HEK293 (cell line): ENCODE data around the gene NEU3.

Experiments used
- CTCF ChIA-PET: fragments of 350-600 bp; formaldehyde crosslinking; extraction: SDS; loops from one replicate; lab custom pipeline; 2021; ENCODE audit warnings: antibody characterized with exemption; lab: Yijun Ruan, JAX
- POLR2A ChIA-PET: fragments of 300-600 bp; formaldehyde crosslinking; extraction: SDS; loops from one replicate; lab custom pipeline; 2020; ENCODE audit warnings: antibody characterized with exemption, inconsistent platforms; lab: Yijun Ruan, JAX
- H3K27ac ChIP-seq: fragments of 200-500 bp; sonication (Bioruptor generic); 2 replicates; pipeline ENCODE4 v1.5.1; 2014; ENCODE audit warnings: low read depth, low read length, control low read depth, inconsistent platforms; ENCODE audit errors: extremely low read depth
- H3K36me3 ChIP-seq, 2 experiments: fragments of 200-500 bp in 1 of 2; sonication (Bioruptor generic) in 1 of 2; 1 replicate in 1 of 2; 2 replicates in 1 of 2; pipeline ENCODE4 v1.5.1; 2014 to 2017; ENCODE audit warnings: inconsistent platforms in 2 of 2, low read length in 2 of 2; ENCODE audit not compliant: control insufficient read depth in 2 of 2, insufficient read depth in 1 of 2
- H3K4me1 ChIP-seq: fragments of 200-500 bp; sonication (Bioruptor generic); 2 replicates; pipeline ENCODE4 v1.5.1; 2014; ENCODE audit warnings: mild to moderate bottlenecking, low read length, inconsistent platforms; ENCODE audit not compliant: control insufficient read depth, insufficient read depth
- H3K4me3 ChIP-seq: 2 replicates; pipeline ENCODE4 v1.5.1; 2011; ENCODE audit warnings: low read depth, mild to moderate bottlenecking, control low read depth, low read length, moderate library complexity
- H3K9me3 ChIP-seq: fragments of 200-500 bp; sonication (Bioruptor generic); 2 replicates; pipeline ENCODE4 v1.5.1; 2014; ENCODE audit warnings: low read depth, low read length, inconsistent platforms; ENCODE audit not compliant: control insufficient read depth, insufficient read depth
- BCL11B ChIP-seq: fragments of 450-650 bp; formaldehyde crosslinking; IDR thresholded peaks from 2 replicates; pipeline ENCODE4 v1.5.1; 2016; ENCODE audit warnings: low read depth, missing biosample characterization, missing genetic modification characterization
- FEZF1 ChIP-seq: fragments of 450-650 bp; formaldehyde crosslinking; IDR thresholded peaks from 2 replicates; pipeline ENCODE4 v1.5.1; 2016; ENCODE audit warnings: missing biosample characterization, missing genetic modification characterization
- GLI4 ChIP-seq: fragments of 450-650 bp; formaldehyde crosslinking; IDR thresholded peaks from 2 replicates; pipeline ENCODE4 v1.5.1; 2016; ENCODE audit warnings: missing biosample characterization, missing genetic modification characterization
- GLIS1 ChIP-seq: fragments of 450-650 bp; formaldehyde crosslinking; IDR thresholded peaks from 2 replicates; pipeline ENCODE4 v1.5.1; 2016; ENCODE audit warnings: missing biosample characterization, missing genetic modification characterization
- SP2 ChIP-seq: fragments of 450-650 bp; formaldehyde crosslinking; IDR thresholded peaks from 2 replicates; pipeline ENCODE4 v1.5.1; 2016; ENCODE audit warnings: missing biosample characterization, missing genetic modification characterization
- ZNF133 ChIP-seq: fragments of 450-650 bp; formaldehyde crosslinking; IDR thresholded peaks from 2 replicates; pipeline ENCODE4 v1.5.1; 2016; ENCODE audit warnings: missing biosample characterization, missing genetic modification characterization
- ZNF157 ChIP-seq: fragments of 450-650 bp; formaldehyde crosslinking; IDR thresholded peaks from 2 replicates; pipeline ENCODE4 v1.5.1; 2016; ENCODE audit warnings: missing biosample characterization, missing genetic modification characterization
- ZNF2 ChIP-seq: fragments of 450-650 bp; formaldehyde crosslinking; IDR thresholded peaks from 2 replicates; pipeline ENCODE4 v1.5.1; 2016; ENCODE audit warnings: missing biosample characterization, missing genetic modification characterization
- ZNF416 ChIP-seq: fragments of 450-650 bp; formaldehyde crosslinking; IDR thresholded peaks from 2 replicates; pipeline ENCODE4 v1.5.1; 2016; ENCODE audit warnings: missing biosample characterization, missing genetic modification characterization
- ZNF426 ChIP-seq: fragments of 450-650 bp; formaldehyde crosslinking; IDR thresholded peaks from 2 replicates; pipeline ENCODE4 v1.5.1; 2017; ENCODE audit warnings: missing biosample characterization, missing genetic modification characterization, mild to moderate bottlenecking, inconsistent platforms, moderate library complexity
- ZNF518A ChIP-seq: fragments of 450-650 bp; formaldehyde crosslinking; conservative IDR thresholded peaks from 2 replicates; pipeline ENCODE4 v1.5.1; 2016; ENCODE audit warnings: low read depth, missing biosample characterization, missing genetic modification characterization
- ZNF624 ChIP-seq: fragments of 450-650 bp; formaldehyde crosslinking; IDR thresholded peaks from 2 replicates; pipeline ENCODE4 v1.5.1; 2017; ENCODE audit warnings: missing biosample characterization, missing genetic modification characterization
- ZSCAN23 ChIP-seq: fragments of 450-650 bp; formaldehyde crosslinking; IDR thresholded peaks from 2 replicates; pipeline ENCODE4 v1.5.1; 2016; ENCODE audit warnings: missing biosample characterization, missing genetic modification characterization
- ZSCAN4 ChIP-seq: fragments of 450-650 bp; formaldehyde crosslinking; IDR thresholded peaks from 2 replicates; pipeline ENCODE4 v1.5.1; 2017; ENCODE audit warnings: missing biosample characterization, missing genetic modification characterization
- TF ChIP-seq, protein P1 (sequence below): fragments of 450-650 bp; formaldehyde crosslinking; IDR thresholded peaks from 2 replicates; pipeline ENCODE4 v1.5.1; 2016; ENCODE audit warnings: missing biosample characterization, missing genetic modification characterization

NEU3 gene

DNA sequence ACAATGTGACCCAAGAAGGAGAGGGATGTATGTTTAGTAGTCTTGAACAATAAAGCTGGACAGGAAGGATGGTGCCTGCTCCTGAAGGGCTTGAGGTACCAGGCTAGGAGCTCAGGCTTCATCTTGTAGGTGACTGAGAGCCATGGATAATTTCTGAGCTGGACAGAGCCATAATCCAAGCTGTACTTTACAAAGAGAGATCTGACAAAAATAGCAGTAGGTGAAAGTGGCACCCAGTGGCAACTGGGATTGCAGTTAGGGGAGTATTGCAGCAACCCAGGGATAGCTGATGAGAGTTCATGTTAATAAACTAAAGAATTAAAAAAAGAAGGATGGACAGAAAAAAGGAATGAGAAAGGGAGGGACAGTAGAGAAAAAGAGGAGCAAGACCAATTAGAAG is 47.2 kb upstream of the NEU3 start (continued):
- no peak for TF ChIP-seq ZNF426
- TF ChIP-seq, protein P1, sequence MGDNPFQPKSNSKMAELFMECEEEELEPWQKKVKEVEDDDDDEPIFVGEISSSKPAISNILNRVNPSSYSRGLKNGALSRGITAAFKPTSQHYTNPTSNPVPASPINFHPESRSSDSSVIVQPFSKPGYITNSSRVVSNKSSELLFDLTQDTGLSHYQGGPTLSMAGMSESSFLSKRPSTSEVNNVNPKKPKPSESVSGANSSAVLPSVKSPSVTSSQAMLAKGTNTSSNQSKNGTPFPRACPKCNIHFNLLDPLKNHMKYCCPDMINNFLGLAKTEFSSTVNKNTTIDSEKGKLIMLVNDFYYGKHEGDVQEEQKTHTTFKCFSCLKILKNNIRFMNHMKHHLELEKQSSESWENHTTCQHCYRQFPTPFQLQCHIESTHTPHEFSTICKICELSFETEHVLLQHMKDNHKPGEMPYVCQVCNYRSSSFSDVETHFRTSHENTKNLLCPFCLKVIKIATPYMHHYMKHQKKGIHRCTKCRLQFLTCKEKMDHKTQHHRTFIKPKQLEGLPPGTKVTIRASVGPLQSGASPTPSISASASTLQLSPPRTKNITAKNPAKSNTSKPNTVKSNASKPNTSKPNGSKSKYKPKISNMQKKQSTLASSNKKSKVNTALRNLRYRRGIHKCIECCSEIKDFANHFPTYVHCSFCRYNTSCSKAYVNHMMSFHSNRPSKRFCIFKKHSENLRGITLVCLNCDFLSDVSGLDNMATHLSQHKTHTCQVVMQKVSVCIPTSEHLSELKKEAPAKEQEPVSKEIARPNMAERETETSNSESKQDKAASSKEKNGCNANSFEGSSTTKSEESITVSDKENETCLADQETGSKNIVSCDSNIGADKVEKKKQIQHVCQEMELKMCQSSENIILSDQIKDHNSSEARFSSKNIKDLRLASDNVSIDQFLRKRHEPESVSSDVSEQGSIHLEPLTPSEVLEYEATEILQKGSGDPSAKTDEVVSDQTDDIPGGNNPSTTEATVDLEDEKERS (tag by site-specific recombination) = no peak
- TF ChIP-seq ZNF518A = no peak
- no peak for TF ChIP-seq GLIS1 (tag by site-specific recombination)
- no peak for TF ChIP-seq ZNF133

- no peak overlapping the region for H3K27ac ChIP-seq
- ChIA-PET CTCF (interaction anchor here (5.3 kb wide), 1 partner anchor 12 kb away, joined by 33 read pairs; no protein-coding TSS in a partner anchor), POLR2A (no interaction called here)
- no peaks in the 10 kb centered on the region for H3K9me3 ChIP-seq
- H3K36me3 ChIP-seq = peaks cover 0 to 23% of the 10 kb centered on the region in 2 experiments; a peak in 1 of 3 replicates
- TF ChIP-seq GLI4 (tag by site-specific recombination) (no peak), ZSCAN4 (no peak), ZSCAN23 (tag by site-specific recombination) (no peak), SP2 (tag by site-specific recombination) (no peak), ZNF416 (tag by site-specific recombination) (no peak), ZNF157 (no peak), BCL11B (tag by site-specific recombination) (no peak), ZNF624 (tag by site-specific recombination) (no peak)
- H3K4me3 ChIP-seq = no peak overlapping the region
- H3K4me1 ChIP-seq = no peaks in the 10 kb centered on the region
Observed at GRCh38 chr11:74942073-74942759, 46.5 kb upstream of the NEU3 start.

GRCh38 chr11:74948546-74948897 is 40.2 kb upstream of the NEU3 start:
- H3K4me3 ChIP-seq = peak overlapping the region; percentile 97
- peaks cover 0 to 21% of the 10 kb centered on the region in 2 experiments; a peak in 2 of 3 replicates for H3K36me3 ChIP-seq
- no peak for TF ChIP-seq ZNF2 (tag by site-specific recombination)
- TF ChIP-seq FEZF1 (tag by site-specific recombination) = peak; percentile 35; the same call in 1 of the 2 replicates
- no peak overlapping the region; the same call in 1 of the 2 replicates for H3K27ac ChIP-seq
- ChIA-PET CTCF (interaction anchor here (0.5 to 0.7 kb wide), 3 partner anchors 9 to 216 kb away, joined by 4 to 5 read pairs (median 4); no protein-coding TSS in a partner anchor), POLR2A (interaction anchor here (0.5 to 1.4 kb wide), 5 partner anchors 8 to 456 kb away, joined by 3 to 7 read pairs (median 4); partner anchors contain the start of gene NEU3)
- no peaks in the 10 kb centered on the region for H3K9me3 ChIP-seq
- H3K4me1 ChIP-seq = no peaks in the 10 kb centered on the region
